Tibial nerve (tissue), 4 donors: ENCODE measurements around the gene ATXN7L3B. TPM values are rescaled to one million over a fixed set of nuclear protein-coding genes. Genes with fewer than 3 reads are reported as not detected.

ENCODE experiments used
- DNase-seq, 2 donors: peaks; one replicate each; pipeline ENCODE4 v3.0.0-alpha.2; 2019; ENCODE audit warnings: low spot score in 2 of 2
- H3K27ac ChIP-seq, 4 donors: fragments of 200-600 bp; sonication (generic) in 3 of 4; one replicate each; pipeline ENCODE4 v1.5.1; 2017 to 2019; ENCODE audit warnings: mild to moderate bottlenecking in 1 of 4
- H3K27me3 ChIP-seq, 2 donors: fragments of 200-600 bp; sonication (generic) in 1 of 2; one replicate each; pipeline versions ENCODE4 v1.5.1 to v1.6.0; 2017 to 2019
- H3K36me3 ChIP-seq, 3 donors: fragments of 200-600 bp; sonication (generic); one replicate each; pipeline ENCODE4 v1.5.1; 2018 to 2019
- H3K4me1 ChIP-seq, 4 donors: fragments of 200-600 bp; sonication (generic) in 3 of 4; one replicate each; pipeline ENCODE4 v1.5.1; 2017 to 2019
- H3K4me3 ChIP-seq, 4 donors: fragments of 200-600 bp; sonication (generic) in 3 of 4; one replicate each; pipeline ENCODE4 v1.5.1; 2017 to 2019; ENCODE audit warnings: mild to moderate bottlenecking in 1 of 4, moderate library complexity in 1 of 4
- H3K9me3 ChIP-seq, 4 donors: fragments of 200-600 bp; sonication (generic) in 3 of 4; one replicate each; pipeline ENCODE4 v1.5.1; 2017 to 2019
- CTCF ChIP-seq, 5 experiments: fragments of 200-600 bp in 3 of 5; fragments of 450-650 bp in 2 of 5; sonication (generic) in 3 of 5; IDR thresholded peaks; one replicate each; pipeline ENCODE4 v1.5.1; 2016 to 2019; ENCODE audit warnings: antibody characterized with exemption in 5 of 5, mild to moderate bottlenecking in 3 of 5, moderate library complexity in 2 of 5
- EP300 ChIP-seq, 2 donors: sonication (generic); formaldehyde crosslinking; IDR thresholded peaks; one replicate each; pipeline ENCODE4 v1.6.1; 2017; ENCODE audit warnings: antibody characterized with exemption in 2 of 2, mild to moderate bottlenecking in 1 of 2
- POLR2A ChIP-seq, 2 donors: fragments of 450-650 bp; IDR thresholded peaks; one replicate each; pipeline ENCODE4 v1.6.1; 2017; ENCODE audit warnings: antibody characterized with exemption in 2 of 2, mild to moderate bottlenecking in 2 of 2, moderate library complexity in 2 of 2
- WGBS, 2 donors: methylation state at CpG; one replicate each; pipeline ENCODE4 v1.1.5; 2018; 5-methylcytosine and 5-hydroxymethylcytosine counted together
- total RNA-seq, 4 donors: library from RNA; depleted of rRNA; stranded (reverse); fragments of >200 nt; gene quantifications; one replicate each; pipeline ENCODE4 v1.1.0, GENCODE V29; 2016

The ATXN7L3B gene
- total RNA-seq, 4 donors from 2014 or later, result 15.3 to 22.0 (median 18.5) TPM

GRCh38 chr12:74526535-74526934 is 11.1 kb upstream of the ATXN7L3B start:
- TF ChIP-seq POLR2A (IDR thresholded peaks at IDR 0.05) (no peak), CTCF (IDR thresholded peaks at IDR 0.05) (no peak), EP300 (IDR thresholded peaks at IDR 0.05) (no peak)
- no peak for DNase-seq
- Histone ChIP-seq H3K36me3 (no peaks in the 10 kb centered on the region), H3K27me3 (no peaks in the 10 kb centered on the region), H3K27ac (no peak overlapping the region), H3K4me3 (no peak overlapping the region), H3K9me3 (no peaks in the 10 kb centered on the region), H3K4me1 (no peaks in the 10 kb centered on the region)
- 90 to 94% methylated on average over 2 of the region's 2 CpGs for WGBS, 2 donors

GRCh38 chr12:74527491-74527890 is 10.1 kb upstream of the ATXN7L3B start:
- Histone ChIP-seq H3K27ac (no peak overlapping the region), H3K27me3 (no peaks in the 10 kb centered on the region), H3K4me1 (no peaks in the 10 kb centered on the region), H3K9me3 (no peaks in the 10 kb centered on the region), H3K4me3 (no peak overlapping the region), H3K36me3 (no peaks in the 10 kb centered on the region)
- 73 to 74% methylated on average over 2 of the region's 2 CpGs for WGBS, 2 donors
- no peak for TF ChIP-seq CTCF (IDR thresholded peaks at IDR 0.05)
- TF ChIP-seq EP300 (IDR thresholded peaks at IDR 0.05), result no peak
- TF ChIP-seq POLR2A (IDR thresholded peaks at IDR 0.05), result no peak
- no peak for DNase-seq

GRCh38 chr12:74530676-74531075 is 7.0 kb upstream of the ATXN7L3B start:
- Histone ChIP-seq H3K36me3 (no peaks in the 10 kb centered on the region), H3K4me3 (no peak overlapping the region), H3K9me3 (no peaks in the 10 kb centered on the region), H3K27me3 (no peaks in the 10 kb centered on the region), H3K27ac (no peak overlapping the region), H3K4me1 (no peaks in the 10 kb centered on the region)
- TF ChIP-seq POLR2A (IDR thresholded peaks at IDR 0.05) (no peak), CTCF (IDR thresholded peaks at IDR 0.05) (no peak), EP300 (IDR thresholded peaks at IDR 0.05) (no peak)
- no peak for DNase-seq
- WGBS, 2 donors, result 83 to 84% methylated on average over 2 of the region's 2 CpGs

- H3K9me3 ChIP-seq, result no peaks in the 10 kb centered on the region
- peaks cover 0 to 26% (median 20%) of the 10 kb centered on the region in 4 donors for H3K4me1 ChIP-seq
- 89 to 90% methylated on average over 5 of the region's 5 CpGs for WGBS, 2 donors
- TF ChIP-seq CTCF (IDR thresholded peaks at IDR 0.05) (no peak), EP300 (IDR thresholded peaks at IDR 0.05) (no peak)
- no peaks in the 10 kb centered on the region for H3K27me3 ChIP-seq
- no peak overlapping the region for H3K27ac ChIP-seq
- DNase-seq, result no peak
- H3K36me3 ChIP-seq, result no peaks in the 10 kb centered on the region
- H3K4me3 ChIP-seq, result no peak overlapping the region
Measured at GRCh38 chr12:74535536-74535935, 2.1 kb upstream of the ATXN7L3B start.

GRCh38 chr12:74537126-74537706 is 419 bp upstream of the ATXN7L3B start:
- no peak for DNase-seq
- TF ChIP-seq EP300 (IDR thresholded peaks at IDR 0.05) (no peak), POLR2A (IDR thresholded peaks at IDR 0.05) (no peak), CTCF (IDR thresholded peaks at IDR 0.05) (peak; percentile 59 to 68 (median 63))
- peaks cover 5 to 43% (median 30%) of the 10 kb centered on the region in 4 donors for H3K4me1 ChIP-seq
- WGBS, 2 donors, result 0 to 1% methylated on average over 8 of the region's 8 CpGs
- H3K36me3 ChIP-seq, result peaks cover 0 to 13% (median 0%) of the 10 kb centered on the region in 3 donors
- no peaks in the 10 kb centered on the region for H3K9me3 ChIP-seq
- peak overlapping the region; percentile 81 to 98 (median 90) for H3K27ac ChIP-seq
- peak overlapping the region; percentile 64 to 90 (median 72) for H3K4me3 ChIP-seq
- no peaks in the 10 kb centered on the region for H3K27me3 ChIP-seq
